Measurements from ENCODE around the gene RABL6. TPM values are rescaled to one million over a fixed set of nuclear protein-coding genes. Genes with fewer than 3 reads are reported as not detected.
"Not testable (repeated sequence)": the region's sequence is repeated elsewhere in the genome, so short reads cannot be mapped to it uniquely, and the experiment has no call there.

Gene RABL6
- total RNA-seq, 3 donors from 2014 or later = 92.1 to 142 (median 112) TPM

GRCh38 chr9:136865041-136865767 is 57.5 kb downstream of the RABL6 start:
- ATAC-seq (peak; percentile 1), DNase-seq (peak in 2 of 3 donors; percentile 13 to 26)
- H3K4me3 ChIP-seq = peak overlapping the region; percentile 86
- no peaks in the 10 kb centered on the region for H3K36me3 ChIP-seq (ENCODE audit: low read depth)
- H3K9me3 ChIP-seq = no peaks in the 10 kb centered on the region
- TF ChIP-seq, protein P1, sequence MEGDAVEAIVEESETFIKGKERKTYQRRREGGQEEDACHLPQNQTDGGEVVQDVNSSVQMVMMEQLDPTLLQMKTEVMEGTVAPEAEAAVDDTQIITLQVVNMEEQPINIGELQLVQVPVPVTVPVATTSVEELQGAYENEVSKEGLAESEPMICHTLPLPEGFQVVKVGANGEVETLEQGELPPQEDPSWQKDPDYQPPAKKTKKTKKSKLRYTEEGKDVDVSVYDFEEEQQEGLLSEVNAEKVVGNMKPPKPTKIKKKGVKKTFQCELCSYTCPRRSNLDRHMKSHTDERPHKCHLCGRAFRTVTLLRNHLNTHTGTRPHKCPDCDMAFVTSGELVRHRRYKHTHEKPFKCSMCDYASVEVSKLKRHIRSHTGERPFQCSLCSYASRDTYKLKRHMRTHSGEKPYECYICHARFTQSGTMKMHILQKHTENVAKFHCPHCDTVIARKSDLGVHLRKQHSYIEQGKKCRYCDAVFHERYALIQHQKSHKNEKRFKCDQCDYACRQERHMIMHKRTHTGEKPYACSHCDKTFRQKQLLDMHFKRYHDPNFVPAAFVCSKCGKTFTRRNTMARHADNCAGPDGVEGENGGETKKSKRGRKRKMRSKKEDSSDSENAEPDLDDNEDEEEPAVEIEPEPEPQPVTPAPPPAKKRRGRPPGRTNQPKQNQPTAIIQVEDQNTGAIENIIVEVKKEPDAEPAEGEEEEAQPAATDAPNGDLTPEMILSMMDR (IDR thresholded peaks at IDR 0.05) = no peak
- H3K4me1 ChIP-seq (ENCODE audit: low read depth) = peaks cover 28% of the 10 kb centered on the region
- intact Hi-C loops (cut with DNase I, micrococcal nuclease) = no loop called here

DNA sequence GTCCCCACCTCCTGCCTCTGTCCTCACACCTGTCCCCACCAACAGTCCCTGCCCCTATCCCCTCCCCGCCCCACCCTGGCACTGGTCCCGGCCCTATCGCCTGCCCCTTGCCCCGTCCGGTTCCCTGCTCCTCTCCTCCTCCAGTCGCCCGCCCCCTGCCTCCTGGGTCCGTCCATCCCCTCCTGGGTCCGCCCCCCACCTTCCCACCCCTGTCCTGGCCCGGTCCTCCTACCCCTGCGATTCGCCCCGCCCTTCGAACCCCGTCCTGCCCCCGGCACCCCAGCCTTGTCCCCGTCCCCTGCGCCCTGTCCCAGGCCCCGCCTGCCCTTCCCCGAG is 58.0 kb downstream of the RABL6 start:
- Histone ChIP-seq H3K4me1 (ENCODE audit: low read depth) (peaks cover 23% of the 10 kb centered on the region), H3K9me3 (no peaks in the 10 kb centered on the region), H3K36me3 (ENCODE audit: low read depth) (no peaks in the 10 kb centered on the region), H3K4me3 (peak overlapping the region; percentile 86)
- DNase-seq = peak in 2 of 3 donors; percentile 52 to 76
- peak; percentile 49 for ATAC-seq
- intact Hi-C loops (cut with DNase I, micrococcal nuclease) = no loop called here
- TF ChIP-seq, protein P1 (IDR thresholded peaks at IDR 0.05) = no peak

DNA sequence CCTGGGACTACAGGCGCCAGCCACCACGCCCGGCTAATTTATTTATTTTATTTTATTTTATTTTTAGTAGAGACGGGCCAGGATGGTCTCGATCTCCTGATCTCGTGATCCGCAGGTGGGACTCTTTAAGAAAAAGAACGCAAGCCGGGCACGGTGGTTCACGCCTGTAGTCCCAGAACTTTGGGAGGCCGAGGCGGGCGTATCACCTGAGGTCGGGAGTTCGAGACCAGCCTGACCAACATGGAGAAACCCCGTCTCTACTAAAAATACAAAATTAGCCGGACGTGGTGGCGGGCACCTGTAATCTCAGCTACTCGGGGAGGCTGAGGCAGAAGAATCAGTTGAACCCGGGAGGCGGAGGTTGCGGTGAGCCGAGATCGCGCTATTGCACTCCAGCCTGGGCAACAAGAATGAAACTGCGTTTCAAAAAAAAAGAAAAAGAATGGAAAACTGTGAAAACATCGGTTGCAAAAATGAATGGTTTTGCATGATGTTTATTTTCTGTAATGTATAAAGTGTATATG is 59.2 kb downstream of the RABL6 start:
- peak in 1 of 3 donors; percentile 34 for DNase-seq
- intact Hi-C loops (cut with DNase I, micrococcal nuclease) = not testable (repeated sequence)

GRCh38 chr9:136867480-136867879 is 59.7 kb downstream of the RABL6 start:
- intact Hi-C loops (cut with DNase I, micrococcal nuclease) = no loop called here
- ATAC-seq (no peak), DNase-seq (no peak)
- no peaks in the 10 kb centered on the region for H3K36me3 ChIP-seq (ENCODE audit: low read depth)
- TF ChIP-seq, protein P1 (IDR thresholded peaks at IDR 0.05) = no peak
- peaks cover 5% of the 10 kb centered on the region for H3K9me3 ChIP-seq
- peaks cover 14% of the 10 kb centered on the region for H3K4me1 ChIP-seq (ENCODE audit: low read depth)
- H3K4me3 ChIP-seq = no peak overlapping the region

More for the DNA sequence above, 59.2 kb downstream of the RABL6 start:
- H3K4me1 ChIP-seq (ENCODE audit: low read depth) = peaks cover 14% of the 10 kb centered on the region
- not testable (repeated sequence) for H3K9me3 ChIP-seq; H3K36me3 ChIP-seq (ENCODE audit: low read depth); ATAC-seq
- peak overlapping the region; percentile 86 for H3K4me3 ChIP-seq

DNA sequence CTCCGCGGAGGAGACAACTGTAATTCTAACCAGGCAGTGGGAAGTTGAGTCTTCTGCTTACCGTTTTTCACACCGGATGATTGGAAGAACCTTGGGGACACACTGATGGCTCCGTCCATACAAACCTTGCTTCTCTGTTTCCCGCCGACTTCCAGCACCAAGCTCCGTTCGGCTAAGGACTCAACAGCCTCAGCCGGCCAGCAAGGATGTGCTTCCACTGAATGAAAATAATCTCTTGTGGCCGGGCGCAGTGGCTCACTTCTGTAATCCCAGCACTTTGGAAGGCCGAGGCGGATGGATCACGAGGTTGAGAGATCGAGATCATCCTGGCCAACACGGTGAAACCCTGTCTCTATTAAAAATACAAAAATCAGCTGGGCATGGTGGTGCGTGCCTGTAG is 60.2 kb downstream of the RABL6 start:
- Histone ChIP-seq H3K4me3 (no peak overlapping the region), H3K36me3 (ENCODE audit: low read depth) (no peaks in the 10 kb centered on the region), H3K9me3 (peaks cover 8% of the 10 kb centered on the region), H3K4me1 (ENCODE audit: low read depth) (peaks cover 14% of the 10 kb centered on the region)
- TF ChIP-seq, protein P1 (IDR thresholded peaks at IDR 0.05) = no peak
- intact Hi-C loops (cut with DNase I, micrococcal nuclease) = no loop called here
- no peak for ATAC-seq
- no peak for DNase-seq

DNA sequence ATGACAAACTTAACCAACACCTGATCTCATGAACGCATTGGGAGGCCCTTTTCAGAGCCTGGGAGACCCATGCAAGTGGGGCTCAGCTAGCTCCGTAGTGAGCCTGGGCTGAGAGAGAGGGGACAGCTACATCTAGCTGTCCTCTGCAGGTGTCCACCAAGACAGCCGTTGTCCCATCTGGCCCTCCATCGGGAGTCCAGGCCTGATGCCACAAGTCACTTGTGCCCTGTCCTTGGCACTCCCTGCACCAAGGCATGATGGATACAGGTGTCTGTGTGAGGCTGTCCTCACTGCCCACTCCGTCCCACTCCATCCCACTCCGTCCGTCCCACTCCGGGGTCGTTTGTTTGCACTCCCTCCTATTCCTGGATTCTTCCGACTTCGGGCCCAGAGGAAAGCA is 60.9 kb downstream of the RABL6 start:
- Histone ChIP-seq H3K4me1 (ENCODE audit: low read depth) (peaks cover 14% of the 10 kb centered on the region), H3K4me3 (no peak overlapping the region), H3K36me3 (ENCODE audit: low read depth) (no peaks in the 10 kb centered on the region), H3K9me3 (peaks cover 12% of the 10 kb centered on the region)
- TF ChIP-seq, protein P1 (IDR thresholded peaks at IDR 0.05) = no peak
- intact Hi-C loops (cut with DNase I, micrococcal nuclease) = no loop called here
- DNase-seq = no peak
- ATAC-seq = no peak

DNA sequence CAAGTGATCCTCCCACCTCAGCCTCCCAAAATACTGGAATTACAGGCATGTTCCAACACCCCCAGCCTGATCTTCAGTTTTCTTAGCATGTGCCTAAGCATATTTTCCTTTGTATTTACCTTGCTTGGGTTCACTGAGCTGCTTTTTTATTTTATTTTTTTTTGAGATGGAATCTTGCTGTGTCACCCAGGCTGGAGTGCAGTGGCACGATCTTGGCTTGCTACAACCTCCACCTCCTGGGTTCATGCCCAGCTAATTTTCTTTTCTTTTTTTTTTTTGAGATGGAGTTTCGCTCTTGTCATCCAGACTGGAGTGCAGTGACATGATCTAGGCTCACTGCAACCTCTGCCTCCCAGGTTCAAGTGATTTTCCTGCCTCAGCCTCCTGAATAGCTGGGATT is 61.9 kb downstream of the RABL6 start:
- intact Hi-C loops (cut with DNase I, micrococcal nuclease); H3K4me1 ChIP-seq (ENCODE audit: low read depth); H3K4me3 ChIP-seq; DNase-seq; H3K36me3 ChIP-seq (ENCODE audit: low read depth); ATAC-seq: not testable (repeated sequence)
- peaks cover 12% of the 10 kb centered on the region for H3K9me3 ChIP-seq
